BLaER1 (cell line): ENCODE measurements around the gene TMEM200B.

Experiments used
- H3K27ac ChIP-seq: shearing (Covaris generic); formaldehyde crosslinking; 2 replicates; pipeline ENCODE4 v1.8.1; 2022
- H3K27me3 ChIP-seq: shearing (Covaris generic); formaldehyde crosslinking; 2 replicates; pipeline ENCODE4 v1.8.1; 2022
- H3K36me3 ChIP-seq: shearing (Covaris generic); formaldehyde crosslinking; 2 replicates; pipeline ENCODE4 v1.8.1; 2022
- H3K4me1 ChIP-seq: shearing (Covaris generic); formaldehyde crosslinking; 2 replicates; pipeline ENCODE4 v1.8.1; 2022
- H3K4me2 ChIP-seq: shearing (Covaris generic); formaldehyde crosslinking; 2 replicates; pipeline ENCODE4 v1.8.1; 2022
- H3K4me3 ChIP-seq: shearing (Covaris generic); formaldehyde crosslinking; 2 replicates; pipeline ENCODE4 v1.8.1; 2022
- H3K9ac ChIP-seq: shearing (Covaris generic); formaldehyde crosslinking; 2 replicates; pipeline ENCODE4 v1.8.1; 2022
- H3K9me3 ChIP-seq: shearing (Covaris generic); formaldehyde crosslinking; 2 replicates; pipeline ENCODE4 v1.8.1; 2022
- H4K20me1 ChIP-seq: shearing (Covaris generic); formaldehyde crosslinking; 2 replicates; pipeline ENCODE4 v1.8.1; 2022
- Cebpa-rat ChIP-seq: shearing (Covaris generic); IDR thresholded peaks from 2 replicates; pipeline ENCODE4 v1.8.1; 2022

TMEM200B gene

DNA sequence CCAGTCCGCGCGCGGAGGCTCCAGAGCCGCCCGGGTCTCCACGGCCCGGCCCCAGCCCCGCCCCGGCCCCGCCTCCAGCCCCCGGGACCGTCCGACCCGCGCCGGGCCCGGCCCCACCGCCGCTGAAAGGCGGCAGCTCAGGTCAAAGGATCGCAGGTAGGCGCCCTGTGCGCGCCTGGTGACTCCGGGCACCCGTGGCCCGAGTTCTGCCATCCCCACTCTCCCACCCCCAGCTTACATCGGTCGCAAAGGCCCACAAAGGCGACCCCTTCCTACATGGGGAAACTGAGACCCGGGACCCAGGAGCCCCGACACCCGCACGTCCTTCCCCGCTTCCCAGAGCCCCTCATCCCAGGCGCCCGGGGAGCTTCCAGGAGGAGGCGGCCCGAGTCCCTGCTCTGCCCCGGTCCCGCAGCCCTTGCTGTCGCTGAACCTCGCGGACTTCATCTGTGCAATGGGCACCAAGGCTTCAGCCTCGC, at the start of gene TMEM200B:
TMEM200B (minus strand) TSS at position 17 of the 479 bp plus-strand sequence. CDS start 2,075 bp downstream, outside the sequence.
- no peak for TF ChIP-seq Cebpa-rat
- H4K20me1 ChIP-seq: peaks cover 61% of the 10 kb centered on the region
- no peaks in the 10 kb centered on the region for H3K9me3 ChIP-seq
- peak within 1 kb of the TSS; percentile 71 for H3K4me3 ChIP-seq
- peaks cover 88% of the 10 kb centered on the region for H3K27me3 ChIP-seq
- H3K4me2 ChIP-seq: peak within 1 kb of the TSS; percentile 96
- peaks cover 10% of the 10 kb centered on the region for H3K36me3 ChIP-seq
- 0 out of 2 replicates have a peak within 1 kb of the TSS, but pooled peaks have one; percentile 4 for H3K27ac ChIP-seq
- H3K4me1 ChIP-seq: peaks cover 20% of the 10 kb centered on the region
- H3K9ac ChIP-seq: peak within 1 kb of the TSS; percentile 57

DNA sequence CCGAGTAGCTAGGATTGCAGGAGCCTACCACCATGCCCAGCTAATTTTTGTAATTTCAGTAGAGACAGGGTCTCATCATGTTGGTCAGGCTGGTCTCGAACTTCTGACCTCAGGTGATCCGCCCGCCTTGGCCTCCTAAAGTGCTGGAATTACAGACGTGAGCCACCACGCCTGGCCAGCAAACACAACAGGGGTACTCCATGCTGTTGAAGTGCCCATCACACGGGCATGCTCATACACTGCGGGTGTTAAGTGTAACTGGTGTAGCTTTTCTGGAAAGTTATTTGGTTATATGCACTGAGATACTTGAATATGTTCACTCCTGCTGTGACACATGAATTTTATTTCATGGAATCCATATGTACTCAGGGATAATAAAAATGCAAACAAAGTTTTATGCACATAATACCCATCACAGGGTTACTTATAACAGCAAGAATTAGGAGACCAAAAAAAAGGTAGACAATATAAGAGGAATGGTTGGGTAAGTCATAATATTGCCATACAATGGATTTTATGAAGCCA, 48.8 kb upstream of the TMEM200B start:
- Histone ChIP-seq H4K20me1 (peaks cover 100% of the 10 kb centered on the region), H3K36me3 (peaks cover 66% of the 10 kb centered on the region), H3K9me3 (no peaks in the 10 kb centered on the region), H3K4me2 (peak overlapping the region; percentile 65), H3K27me3 (no peaks in the 10 kb centered on the region), H3K4me3 (no peak overlapping the region), H3K27ac (no peak overlapping the region), H3K4me1 (peaks cover 65% of the 10 kb centered on the region), H3K9ac (no peak overlapping the region)
- no peak for TF ChIP-seq Cebpa-rat

- Histone ChIP-seq H3K36me3 (peaks cover 71% of the 10 kb centered on the region), H4K20me1 (peaks cover 100% of the 10 kb centered on the region), H3K27me3 (no peaks in the 10 kb centered on the region), H3K4me1 (peaks cover 67% of the 10 kb centered on the region), H3K9me3 (no peaks in the 10 kb centered on the region), H3K4me3 (no peak overlapping the region), H3K27ac (no peak overlapping the region), H3K9ac (no peak overlapping the region), H3K4me2 (peak overlapping the region; percentile 65)
- no peak for TF ChIP-seq Cebpa-rat
Observed at GRCh38 chr1:29171521-29171920, 47.8 kb upstream of the TMEM200B start.

DNA sequence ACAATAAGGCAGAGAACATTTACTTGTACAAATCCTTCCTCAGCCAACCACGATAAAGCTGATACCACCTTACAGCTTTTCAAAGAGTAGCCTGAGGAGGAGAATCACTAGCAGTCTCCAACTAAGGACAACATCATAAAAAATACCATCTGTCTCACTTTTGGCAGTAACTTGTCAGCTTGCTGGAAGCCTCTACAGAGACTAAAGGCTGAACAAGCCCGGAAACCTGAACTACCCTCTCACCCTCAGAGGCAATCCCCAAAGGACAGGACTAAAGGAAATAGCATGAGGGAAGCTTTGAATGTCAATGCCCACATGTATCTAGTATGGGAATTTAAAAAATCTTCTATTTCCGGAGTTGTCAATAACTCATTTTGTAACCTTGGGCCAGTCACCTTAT, 47.4 kb upstream of the TMEM200B start:
- H3K4me1 ChIP-seq: peaks cover 71% of the 10 kb centered on the region
- H4K20me1 ChIP-seq: peaks cover 100% of the 10 kb centered on the region
- H3K4me3 ChIP-seq: no peak overlapping the region
- H3K4me2 ChIP-seq: peak overlapping the region; percentile 65
- TF ChIP-seq Cebpa-rat: no peak
- peaks cover 74% of the 10 kb centered on the region for H3K36me3 ChIP-seq
- H3K27ac ChIP-seq: no peak overlapping the region
- H3K27me3 ChIP-seq: no peaks in the 10 kb centered on the region
- no peaks in the 10 kb centered on the region for H3K9me3 ChIP-seq
- H3K9ac ChIP-seq: peak overlapping the region; percentile 3; the same call in 1 of the 2 replicates

DNA sequence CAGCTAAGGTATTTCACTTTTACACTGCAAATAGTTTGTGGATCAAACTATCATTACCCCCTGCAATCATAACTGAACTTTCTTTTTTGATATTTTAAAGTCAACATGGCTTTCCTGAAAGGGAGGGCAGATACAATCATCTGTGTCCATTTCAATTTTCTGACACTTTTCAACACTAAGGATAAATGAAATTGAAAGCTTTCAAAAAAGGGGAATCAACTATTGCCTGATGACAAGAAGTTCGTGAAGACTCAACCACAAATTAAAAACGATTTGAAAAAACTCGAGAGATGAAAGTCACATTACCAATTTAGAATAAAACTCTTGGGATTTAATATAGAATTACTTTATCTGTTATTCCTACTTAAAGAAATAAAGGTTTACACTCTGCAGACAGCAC, 46.3 kb upstream of the TMEM200B start:
- Histone ChIP-seq H3K27ac (no peak overlapping the region), H3K4me1 (peaks cover 78% of the 10 kb centered on the region), H3K27me3 (no peaks in the 10 kb centered on the region), H4K20me1 (peaks cover 100% of the 10 kb centered on the region), H3K4me3 (no peak overlapping the region), H3K9ac (0 out of 2 replicates have a peak overlapping the region, but pooled peaks have one; percentile 3), H3K36me3 (peaks cover 78% of the 10 kb centered on the region), H3K4me2 (peak overlapping the region; percentile 65), H3K9me3 (no peaks in the 10 kb centered on the region)
- TF ChIP-seq Cebpa-rat: no peak

GRCh38 chr1:29167904-29168303, 44.2 kb upstream of the TMEM200B start:
- no peak overlapping the region for H3K4me3 ChIP-seq
- no peaks in the 10 kb centered on the region for H3K27me3 ChIP-seq
- H3K9ac ChIP-seq: no peak overlapping the region
- no peak overlapping the region for H3K27ac ChIP-seq
- H4K20me1 ChIP-seq: peaks cover 100% of the 10 kb centered on the region
- H3K4me1 ChIP-seq: peaks cover 72% of the 10 kb centered on the region
- no peak for TF ChIP-seq Cebpa-rat
- H3K36me3 ChIP-seq: peaks cover 81% of the 10 kb centered on the region
- peak overlapping the region; percentile 69 for H3K4me2 ChIP-seq
- H3K9me3 ChIP-seq: no peaks in the 10 kb centered on the region

DNA sequence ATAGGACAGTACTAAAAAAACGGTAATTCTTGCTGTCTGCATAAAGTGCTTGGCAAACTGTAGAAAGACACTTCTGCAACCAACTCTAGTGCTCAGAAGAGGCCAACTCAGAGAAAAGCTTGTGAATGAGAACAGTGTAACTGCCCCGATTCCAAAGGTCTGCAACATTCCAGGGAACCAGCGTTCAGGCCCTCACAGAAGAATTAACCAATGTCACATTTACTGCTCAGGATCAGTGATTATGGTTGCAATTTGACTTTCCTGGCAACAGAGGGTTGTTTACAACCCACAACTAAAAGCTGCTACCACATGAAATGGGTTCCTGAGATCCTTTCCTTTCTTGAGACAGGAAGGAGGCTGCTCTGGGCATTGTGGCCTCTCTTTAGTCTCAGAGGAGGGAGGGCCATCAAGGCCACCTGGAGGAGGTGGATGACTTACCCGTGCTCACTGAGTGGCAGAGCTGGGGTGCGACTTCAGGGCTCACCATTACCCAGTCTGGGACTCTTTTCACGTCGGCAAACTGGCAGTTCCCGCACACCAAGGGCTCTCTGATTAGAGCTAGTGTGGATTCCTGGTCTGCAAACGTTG, 42.7 kb upstream of the TMEM200B start:
- Histone ChIP-seq H3K9me3 (no peaks in the 10 kb centered on the region), H3K36me3 (peaks cover 90% of the 10 kb centered on the region), H3K4me1 (peaks cover 57% of the 10 kb centered on the region), H4K20me1 (peaks cover 100% of the 10 kb centered on the region), H3K4me3 (0 out of 2 replicates have a peak overlapping the region, but pooled peaks have one; percentile 13), H3K27ac (no peak overlapping the region), H3K4me2 (peak overlapping the region; percentile 69), H3K27me3 (no peaks in the 10 kb centered on the region), H3K9ac (peak overlapping the region; percentile 46; the same call in 1 of the 2 replicates)
- no peak for TF ChIP-seq Cebpa-rat

GRCh38 chr1:29164588-29164987, 40.9 kb upstream of the TMEM200B start:
- Histone ChIP-seq H3K9ac (no peak overlapping the region), H3K9me3 (no peaks in the 10 kb centered on the region)

DNA sequence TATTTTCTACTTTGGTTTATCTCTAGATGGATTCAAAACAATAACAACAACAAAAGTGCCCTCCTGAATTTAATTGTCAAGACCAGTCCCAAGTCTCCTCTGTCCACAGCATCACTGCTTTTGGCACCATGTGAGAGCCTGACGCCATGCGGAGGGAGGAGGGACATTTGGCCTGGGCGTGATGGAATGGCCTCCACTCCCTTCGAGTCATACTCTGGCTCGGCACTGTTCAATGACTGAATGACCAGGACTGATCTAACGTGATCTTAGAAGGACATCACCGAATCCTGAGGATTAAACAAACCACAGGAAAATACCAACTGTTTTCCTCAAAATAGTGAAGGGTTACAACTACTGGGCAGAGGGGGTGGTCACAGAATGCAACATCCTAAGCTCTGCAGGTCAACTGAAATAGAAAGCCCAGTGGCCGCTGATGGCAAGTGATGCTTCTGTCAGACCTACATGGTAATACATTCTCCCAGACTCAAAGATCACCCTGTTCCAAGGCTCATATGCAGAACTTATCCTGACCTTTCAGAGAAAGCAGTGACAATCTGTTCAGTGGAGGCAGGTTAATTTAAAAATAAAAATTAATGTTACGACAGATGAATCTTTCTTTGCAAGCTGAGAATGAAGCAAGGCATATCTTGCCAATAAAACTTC, 38.9 kb upstream of the TMEM200B start:
- H3K4me1 ChIP-seq: peaks cover 26% of the 10 kb centered on the region
- H3K9me3 ChIP-seq: no peaks in the 10 kb centered on the region
- H3K27ac ChIP-seq: no peak overlapping the region
- TF ChIP-seq Cebpa-rat: no peak
- peaks cover 100% of the 10 kb centered on the region for H4K20me1 ChIP-seq
- no peak overlapping the region for H3K4me3 ChIP-seq
- no peak overlapping the region for H3K9ac ChIP-seq
- H3K4me2 ChIP-seq: no peak overlapping the region
- H3K36me3 ChIP-seq: peaks cover 96% of the 10 kb centered on the region
- no peaks in the 10 kb centered on the region for H3K27me3 ChIP-seq

More at GRCh38 chr1:29164588-29164987, 40.9 kb upstream of the TMEM200B start:
- Histone ChIP-seq H4K20me1 (peaks cover 100% of the 10 kb centered on the region), H3K36me3 (peaks cover 95% of the 10 kb centered on the region), H3K4me1 (peaks cover 43% of the 10 kb centered on the region), H3K27me3 (no peaks in the 10 kb centered on the region), H3K4me2 (no peak overlapping the region), H3K27ac (no peak overlapping the region), H3K4me3 (no peak overlapping the region)
- TF ChIP-seq Cebpa-rat: no peak

DNA sequence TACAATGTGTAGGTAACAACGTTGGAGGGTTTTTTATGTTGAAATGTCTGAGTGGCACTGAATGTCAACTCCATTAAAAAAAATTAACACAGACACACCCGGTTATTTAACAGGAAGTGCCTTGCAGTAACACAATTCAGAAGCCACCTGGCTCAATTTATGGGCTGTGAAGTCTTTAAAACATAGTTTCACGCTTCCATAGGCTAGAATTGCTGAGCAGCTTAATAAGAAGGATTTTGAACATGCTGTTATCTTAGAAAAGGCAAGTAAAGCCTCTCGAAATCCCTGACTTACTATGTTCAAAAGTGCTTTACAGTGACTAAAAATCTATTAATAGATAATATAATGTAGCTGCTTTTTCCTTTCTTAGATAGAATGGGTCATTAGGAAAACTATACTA, 38.3 kb upstream of the TMEM200B start:
- no peak overlapping the region for H3K4me2 ChIP-seq

More for the DNA sequence above, 38.3 kb upstream of the TMEM200B start:
- Histone ChIP-seq H4K20me1 (peaks cover 100% of the 10 kb centered on the region), H3K4me3 (no peak overlapping the region), H3K27ac (no peak overlapping the region), H3K9ac (no peak overlapping the region), H3K36me3 (peaks cover 96% of the 10 kb centered on the region), H3K27me3 (no peaks in the 10 kb centered on the region), H3K4me1 (peaks cover 20% of the 10 kb centered on the region), H3K9me3 (no peaks in the 10 kb centered on the region)
- TF ChIP-seq Cebpa-rat: no peak
